GM23338 (cell line): ENCODE results near the gene LCE7A. TPM values are rescaled to one million over a fixed set of nuclear protein-coding genes. Genes with fewer than 3 reads are reported as not detected.

Experiments
- ATAC-seq: fragments of 200-7000 bp; cut with Tn5 transposase; 3 replicates; pipeline ENCODE4 v1.9.1; 2020
- DNase-seq: peaks from one replicate; pipeline ENCODE4 v3.0.0-alpha.2; 2015; ENCODE audit warnings: low spot score
- H2AFZ ChIP-seq: fragments of 200-600 bp; sonication (generic); 2 replicates; pipeline ENCODE4 v1.8.0; 2016; ENCODE audit warnings: antibody characterized with exemption, mild to moderate bottlenecking, moderate library complexity
- H3F3A ChIP-seq: fragments of 200-600 bp; sonication (generic); replicated peaks from 2 replicates; pipeline ENCODE4 v1.8.0; 2017; ENCODE audit warnings: antibody characterized with exemption, mixed run types, low read depth
- H3K27ac ChIP-seq: fragments of 200-600 bp; sonication (generic); 2 replicates; pipeline ENCODE4 v1.6.1; 2016; ENCODE audit warnings: low read depth
- H3K27me3 ChIP-seq: fragments of 200-600 bp; sonication (generic); 2 replicates; pipeline ENCODE4 v1.8.0; 2016; ENCODE audit warnings: mild to moderate bottlenecking, mixed run types, moderate library complexity; ENCODE audit not compliant: insufficient read depth
- H3K36me3 ChIP-seq: fragments of 200-600 bp; sonication (generic); 2 replicates; pipeline ENCODE4 v1.8.0; 2016; ENCODE audit warnings: mild to moderate bottlenecking; ENCODE audit not compliant: insufficient read depth
- H3K4me1 ChIP-seq: fragments of 200-600 bp; sonication (generic); 2 replicates; pipeline ENCODE4 v1.8.0; 2016; ENCODE audit warnings: mild to moderate bottlenecking, moderate library complexity; ENCODE audit not compliant: insufficient read depth
- H3K4me2 ChIP-seq: fragments of 200-600 bp; sonication (generic); 2 replicates; pipeline ENCODE4 v1.7.1; 2017; ENCODE audit warnings: mixed run types
- H3K4me3 ChIP-seq: fragments of 200-600 bp; sonication (generic); 2 replicates; pipeline ENCODE4 v1.6.1; 2016; ENCODE audit warnings: mixed run types
- H3K79me2 ChIP-seq: fragments of 200-600 bp; sonication (generic); replicated peaks from 2 replicates; pipeline ENCODE4 v1.8.0; 2017; ENCODE audit warnings: mild to moderate bottlenecking; ENCODE audit not compliant: insufficient read depth
- H3K9me2 ChIP-seq: fragments of 200-600 bp; sonication (generic); 2 replicates; pipeline ENCODE4 v1.8.0; 2017; ENCODE audit not compliant: insufficient read depth
- H4K20me1 ChIP-seq: fragments of 200-600 bp; sonication (generic); replicated peaks from 2 replicates; pipeline ENCODE4 v1.8.0; 2017; ENCODE audit warnings: mild to moderate bottlenecking; ENCODE audit not compliant: insufficient read depth
- H3K27ac Mint-ChIP-seq: 2 replicates; pipeline ENCODE4 v1.8.0; 2020; ENCODE audit warnings: inconsistent platforms, mild to moderate bottlenecking, moderate library complexity, mixed read lengths
- H3K27me3 Mint-ChIP-seq: 3 replicates; pipeline ENCODE4 v1.8.0; 2022; ENCODE audit warnings: low read depth, mild to moderate bottlenecking, moderate library complexity, mixed read lengths, inconsistent platforms; ENCODE audit not compliant: insufficient read depth, poor library complexity
- H3K36me3 Mint-ChIP-seq: 3 replicates; pipeline ENCODE4 v1.8.0; 2021; ENCODE audit warnings: low read depth, mild to moderate bottlenecking, inconsistent platforms, moderate library complexity, mixed read lengths
- H3K4me1 Mint-ChIP-seq: 3 replicates; pipeline ENCODE4 v1.8.0; 2020; ENCODE audit warnings: mild to moderate bottlenecking, inconsistent platforms, mixed read lengths
- H3K4me3 Mint-ChIP-seq: 3 replicates; pipeline ENCODE4 v1.8.0; 2021; ENCODE audit warnings: moderate library complexity, mild to moderate bottlenecking, inconsistent platforms, mixed read lengths
- H3K9me3 Mint-ChIP-seq: 3 replicates; pipeline ENCODE4 v1.8.0; 2020; ENCODE audit warnings: moderate library complexity, mild to moderate bottlenecking, inconsistent platforms, mixed read lengths
- CREB1 ChIP-seq: fragments of 250-450 bp; sonication (Bioruptor Pico); IDR thresholded peaks from 2 replicates; pipeline ENCODE4 v1.5.0; 2020; ENCODE audit warnings: low read depth, mild to moderate bottlenecking, moderate library complexity
- EZH2 ChIP-seq: fragments of 200-600 bp; sonication (generic); IDR thresholded peaks from one replicate; pipeline ENCODE4 v1.8.0; 2017; ENCODE audit warnings: antibody characterized with exemption, mild to moderate bottlenecking, low read depth; ENCODE audit not compliant: unreplicated experiment
- EZH2phosphoT487 ChIP-seq: fragments of 200-600 bp; sonication (generic); IDR thresholded peaks from one replicate; pipeline ENCODE4 v1.8.1; 2018; ENCODE audit warnings: antibody characterized with exemption; ENCODE audit not compliant: unreplicated experiment
- JUNB ChIP-seq: IDR thresholded peaks from one replicate; pipeline ENCODE4 v1.6.1; 2016; ENCODE audit warnings: antibody characterized with exemption; ENCODE audit not compliant: unreplicated experiment
- NANOG ChIP-seq: IDR thresholded peaks from 2 replicates; pipeline ENCODE4 v1.6.1; 2016; ENCODE audit warnings: antibody characterized with exemption, borderline replicate concordance
- POLR2AphosphoS5 ChIP-seq: IDR thresholded peaks from 2 replicates; pipeline ENCODE4 v1.6.1; 2016; ENCODE audit warnings: antibody characterized with exemption, low read depth
- REST ChIP-seq: IDR thresholded peaks from one replicate; pipeline ENCODE4 v1.6.1; 2018; ENCODE audit warnings: antibody characterized with exemption; ENCODE audit not compliant: unreplicated experiment
- polyA plus RNA-seq: library from polyadenylated mRNA; unstranded; fragments of >200 nt; fragmentation: Nextera tagmentation; extraction: Ambion mirVana; gene quantifications from 2 replicates; pipeline ENCODE4 v1.2.1, GENCODE V29; 2016
- total RNA-seq: library from RNA; depleted of rRNA; stranded (reverse); fragments of >200 nt; shearing (Covaris generic); gene quantifications from 2 replicates; pipeline ENCODE4 v1.2.3, GENCODE V29; 2014
- TF ChIP-seq, protein P1 (sequence below): IDR thresholded peaks from 2 replicates; pipeline ENCODE4 v1.6.1; 2016; ENCODE audit warnings: antibody characterized with exemption
- TF ChIP-seq, protein P2 (sequence below): fragments of 250-450 bp; sonication (Bioruptor Pico); IDR thresholded peaks from 2 replicates; pipeline ENCODE4 v1.5.0; 2020; ENCODE audit warnings: mild to moderate bottlenecking, moderate library complexity

Gene LCE7A
- total and polyA plus RNA-seq, 2 experiments from 2014 or later: not detected

DNA sequence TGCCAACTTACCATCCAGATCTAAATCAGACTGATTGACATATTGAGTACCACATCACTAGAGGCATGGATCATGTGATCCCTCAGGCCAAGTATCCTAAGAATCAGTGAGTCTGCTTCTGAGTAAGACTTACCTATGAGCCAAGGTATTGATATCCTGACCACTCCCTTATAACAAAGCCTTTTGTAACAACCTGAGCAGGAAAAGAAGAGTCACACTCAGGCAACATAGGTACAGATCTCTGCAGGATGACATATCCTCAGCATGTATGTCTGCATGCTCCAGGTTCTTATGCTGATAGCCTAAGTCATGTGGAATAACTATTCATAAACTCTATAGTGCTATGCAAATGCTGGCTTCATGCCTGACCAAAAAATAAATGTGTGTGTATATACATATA is 34.8 kb upstream of the LCE7A start:
- TF ChIP-seq, protein P1, sequence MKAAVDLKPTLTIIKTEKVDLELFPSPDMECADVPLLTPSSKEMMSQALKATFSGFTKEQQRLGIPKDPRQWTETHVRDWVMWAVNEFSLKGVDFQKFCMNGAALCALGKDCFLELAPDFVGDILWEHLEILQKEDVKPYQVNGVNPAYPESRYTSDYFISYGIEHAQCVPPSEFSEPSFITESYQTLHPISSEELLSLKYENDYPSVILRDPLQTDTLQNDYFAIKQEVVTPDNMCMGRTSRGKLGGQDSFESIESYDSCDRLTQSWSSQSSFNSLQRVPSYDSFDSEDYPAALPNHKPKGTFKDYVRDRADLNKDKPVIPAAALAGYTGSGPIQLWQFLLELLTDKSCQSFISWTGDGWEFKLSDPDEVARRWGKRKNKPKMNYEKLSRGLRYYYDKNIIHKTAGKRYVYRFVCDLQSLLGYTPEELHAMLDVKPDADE: no peak
- no peak for TF ChIP-seq NANOG
- no peak for TF ChIP-seq EZH2phosphoT487
- TF ChIP-seq CREB1 (CRISPR knock-in tag): no peak
- no peak for TF ChIP-seq POLR2AphosphoS5
- no peak for TF ChIP-seq REST
- no peak for TF ChIP-seq JUNB
- no peak for TF ChIP-seq EZH2
- TF ChIP-seq, protein P2, sequence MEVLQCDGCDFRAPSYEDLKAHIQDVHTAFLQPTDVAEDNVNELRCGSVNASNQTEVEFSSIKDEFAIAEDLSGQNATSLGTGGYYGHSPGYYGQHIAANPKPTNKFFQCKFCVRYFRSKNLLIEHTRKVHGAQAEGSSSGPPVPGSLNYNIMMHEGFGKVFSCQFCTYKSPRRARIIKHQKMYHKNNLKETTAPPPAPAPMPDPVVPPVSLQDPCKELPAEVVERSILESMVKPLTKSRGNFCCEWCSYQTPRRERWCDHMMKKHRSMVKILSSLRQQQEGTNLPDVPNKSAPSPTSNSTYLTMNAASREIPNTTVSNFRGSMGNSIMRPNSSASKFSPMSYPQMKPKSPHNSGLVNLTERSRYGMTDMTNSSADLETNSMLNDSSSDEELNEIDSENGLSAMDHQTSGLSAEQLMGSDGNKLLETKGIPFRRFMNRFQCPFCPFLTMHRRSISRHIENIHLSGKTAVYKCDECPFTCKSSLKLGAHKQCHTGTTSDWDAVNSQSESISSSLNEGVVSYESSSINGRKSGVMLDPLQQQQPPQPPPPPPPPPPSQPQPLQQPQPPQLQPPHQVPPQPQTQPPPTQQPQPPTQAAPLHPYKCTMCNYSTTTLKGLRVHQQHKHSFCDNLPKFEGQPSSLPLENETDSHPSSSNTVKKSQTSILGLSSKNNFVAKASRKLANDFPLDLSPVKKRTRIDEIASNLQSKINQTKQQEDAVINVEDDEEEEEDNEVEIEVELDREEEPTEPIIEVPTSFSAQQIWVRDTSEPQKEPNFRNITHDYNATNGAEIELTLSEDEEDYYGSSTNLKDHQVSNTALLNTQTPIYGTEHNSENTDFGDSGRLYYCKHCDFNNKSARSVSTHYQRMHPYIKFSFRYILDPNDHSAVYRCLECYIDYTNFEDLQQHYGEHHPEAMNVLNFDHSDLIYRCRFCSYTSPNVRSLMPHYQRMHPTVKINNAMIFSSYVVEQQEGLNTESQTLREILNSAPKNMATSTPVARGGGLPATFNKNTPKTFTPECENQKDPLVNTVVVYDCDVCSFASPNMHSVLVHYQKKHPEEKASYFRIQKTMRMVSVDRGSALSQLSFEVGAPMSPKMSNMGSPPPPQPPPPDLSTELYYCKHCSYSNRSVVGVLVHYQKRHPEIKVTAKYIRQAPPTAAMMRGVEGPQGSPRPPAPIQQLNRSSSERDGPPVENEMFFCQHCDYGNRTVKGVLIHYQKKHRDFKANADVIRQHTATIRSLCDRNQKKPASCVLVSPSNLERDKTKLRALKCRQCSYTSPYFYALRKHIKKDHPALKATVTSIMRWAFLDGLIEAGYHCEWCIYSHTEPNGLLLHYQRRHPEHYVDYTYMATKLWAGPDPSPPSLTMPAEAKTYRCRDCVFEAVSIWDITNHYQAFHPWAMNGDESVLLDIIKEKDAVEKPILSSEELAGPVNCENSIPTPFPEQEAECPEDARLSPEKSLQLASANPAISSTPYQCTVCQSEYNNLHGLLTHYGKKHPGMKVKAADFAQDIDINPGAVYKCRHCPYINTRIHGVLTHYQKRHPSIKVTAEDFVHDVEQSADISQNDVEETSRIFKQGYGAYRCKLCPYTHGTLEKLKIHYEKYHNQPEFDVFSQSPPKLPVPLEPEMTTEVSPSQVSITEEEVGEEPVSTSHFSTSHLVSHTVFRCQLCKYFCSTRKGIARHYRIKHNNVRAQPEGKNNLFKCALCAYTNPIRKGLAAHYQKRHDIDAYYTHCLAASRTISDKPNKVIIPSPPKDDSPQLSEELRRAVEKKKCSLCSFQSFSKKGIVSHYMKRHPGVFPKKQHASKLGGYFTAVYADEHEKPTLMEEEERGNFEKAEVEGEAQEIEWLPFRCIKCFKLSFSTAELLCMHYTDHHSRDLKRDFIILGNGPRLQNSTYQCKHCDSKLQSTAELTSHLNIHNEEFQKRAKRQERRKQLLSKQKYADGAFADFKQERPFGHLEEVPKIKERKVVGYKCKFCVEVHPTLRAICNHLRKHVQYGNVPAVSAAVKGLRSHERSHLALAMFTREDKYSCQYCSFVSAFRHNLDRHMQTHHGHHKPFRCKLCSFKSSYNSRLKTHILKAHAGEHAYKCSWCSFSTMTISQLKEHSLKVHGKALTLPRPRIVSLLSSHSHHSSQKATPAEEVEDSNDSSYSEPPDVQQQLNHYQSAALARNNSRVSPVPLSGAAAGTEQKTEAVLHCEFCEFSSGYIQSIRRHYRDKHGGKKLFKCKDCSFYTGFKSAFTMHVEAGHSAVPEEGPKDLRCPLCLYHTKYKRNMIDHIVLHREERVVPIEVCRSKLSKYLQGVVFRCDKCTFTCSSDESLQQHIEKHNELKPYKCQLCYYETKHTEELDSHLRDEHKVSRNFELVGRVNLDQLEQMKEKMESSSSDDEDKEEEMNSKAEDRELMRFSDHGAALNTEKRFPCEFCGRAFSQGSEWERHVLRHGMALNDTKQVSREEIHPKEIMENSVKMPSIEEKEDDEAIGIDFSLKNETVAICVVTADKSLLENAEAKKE (CRISPR knock-in tag): no peak
- H3K36me3 ChIP-seq: no peaks in the 10 kb centered on the region
- peaks cover 3% of the 10 kb centered on the region for H3K27me3 Mint-ChIP-seq
- H3K4me3 ChIP-seq: no peak overlapping the region
- H3K36me3 Mint-ChIP-seq: no peaks in the 10 kb centered on the region
- H3F3A ChIP-seq: no peaks in the 10 kb centered on the region
- H3K4me3 Mint-ChIP-seq: no peak overlapping the region
- H3K4me1 Mint-ChIP-seq: no peaks in the 10 kb centered on the region
- no peak for DNase-seq
- H3K27ac Mint-ChIP-seq: no peak overlapping the region
- no peak overlapping the region for H2AFZ ChIP-seq
- no peaks in the 10 kb centered on the region for H3K4me1 ChIP-seq
- no peaks in the 10 kb centered on the region for H3K27me3 ChIP-seq
- H3K9me3 Mint-ChIP-seq: peaks cover 6% of the 10 kb centered on the region; the same call in 2 of the 3 replicates
- H3K79me2 ChIP-seq: no peaks in the 10 kb centered on the region
- H3K27ac ChIP-seq: no peak overlapping the region
- no peaks in the 10 kb centered on the region for H3K9me2 ChIP-seq
- no peak for ATAC-seq
- H3K4me2 ChIP-seq: no peak overlapping the region
- H4K20me1 ChIP-seq: no peaks in the 10 kb centered on the region
